ENCODE results near the gene LMTK3. TPM values are rescaled to one million over a fixed set of nuclear protein-coding genes. Genes with fewer than 3 reads are reported as not detected.

LMTK3 gene
- total RNA-seq, 4 donors from 2014 or later, result not detected

GRCh38 chr19:48487544-48487943, 24.1 kb downstream of the LMTK3 start:
- no peak for TF ChIP-seq CTCF (IDR thresholded peaks at IDR 0.05; ENCODE audit: low read depth)

DNA sequence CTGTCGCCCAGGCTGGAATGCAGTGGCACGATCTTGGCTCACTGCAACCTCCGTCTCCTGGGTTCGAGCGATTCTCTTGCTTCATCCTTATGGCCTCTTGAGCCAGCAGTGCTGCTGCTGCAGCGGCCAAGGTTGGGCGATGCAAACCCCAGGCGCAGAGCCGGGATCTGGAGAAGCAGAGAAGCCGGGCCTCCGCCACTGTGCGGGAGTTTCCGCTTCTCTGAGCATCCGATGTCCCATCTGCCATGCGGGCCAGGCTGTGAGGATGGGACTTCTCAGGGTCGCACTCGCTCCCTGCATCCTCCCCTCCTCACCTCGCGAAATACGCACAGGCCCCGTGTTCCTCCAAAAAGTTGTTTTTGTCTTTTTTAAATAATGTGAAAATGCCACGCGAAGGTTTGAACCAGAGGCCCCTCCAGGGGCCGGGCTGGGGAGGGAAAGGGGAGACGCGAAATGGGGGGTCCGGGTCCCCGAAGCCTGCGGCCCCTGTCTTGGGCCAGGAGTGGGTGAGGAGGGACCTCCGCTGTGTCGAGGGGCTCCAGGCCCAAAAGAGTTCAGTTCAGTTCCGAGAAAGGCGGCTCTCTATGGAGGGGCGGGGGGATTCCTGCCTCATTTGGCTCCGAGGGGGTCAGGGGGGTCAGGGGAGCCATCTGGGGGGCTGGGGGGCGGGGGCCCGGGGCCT, 26.6 kb downstream of the LMTK3 start:
- no peak for TF ChIP-seq CTCF (IDR thresholded peaks at IDR 0.05; ENCODE audit: low read depth)

DNA sequence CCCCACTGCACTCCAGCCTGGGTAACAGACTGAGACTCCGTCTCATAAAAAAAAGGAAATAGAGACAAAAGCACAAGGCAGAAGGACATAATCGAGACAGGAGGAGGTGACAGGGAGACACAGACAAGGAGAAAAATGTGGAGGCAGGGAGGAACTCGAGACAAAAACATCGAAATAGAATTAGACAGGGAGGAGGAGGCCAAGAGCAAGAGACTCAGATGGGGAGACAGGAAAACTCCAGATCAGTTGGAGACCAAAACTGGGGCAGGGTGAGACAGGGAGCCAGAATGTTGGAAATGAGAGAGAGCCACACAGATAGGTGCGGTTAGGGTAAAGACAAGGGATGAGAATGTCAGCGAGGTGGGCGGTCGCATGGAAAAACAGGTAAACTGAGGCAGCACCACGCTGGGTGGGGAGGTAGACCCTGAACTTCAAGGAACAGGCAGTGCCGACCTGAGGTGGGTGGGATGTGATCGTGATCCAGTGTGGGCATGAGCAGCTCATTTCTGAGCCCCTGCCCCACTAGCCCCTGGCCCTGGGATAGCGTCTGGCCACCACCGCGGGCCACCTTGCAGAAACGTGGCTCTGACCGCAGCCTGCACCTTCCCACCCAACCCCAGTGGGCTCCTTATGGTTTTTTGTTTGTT, 27.3 kb downstream of the LMTK3 start:
- TF ChIP-seq CTCF (IDR thresholded peaks at IDR 0.05; ENCODE audit: low read depth), result no peak

- no peak for TF ChIP-seq CTCF (IDR thresholded peaks at IDR 0.05; ENCODE audit: low read depth)
Observed at GRCh38 chr19:48483301-48483700, 28.3 kb downstream of the LMTK3 start.

DNA sequence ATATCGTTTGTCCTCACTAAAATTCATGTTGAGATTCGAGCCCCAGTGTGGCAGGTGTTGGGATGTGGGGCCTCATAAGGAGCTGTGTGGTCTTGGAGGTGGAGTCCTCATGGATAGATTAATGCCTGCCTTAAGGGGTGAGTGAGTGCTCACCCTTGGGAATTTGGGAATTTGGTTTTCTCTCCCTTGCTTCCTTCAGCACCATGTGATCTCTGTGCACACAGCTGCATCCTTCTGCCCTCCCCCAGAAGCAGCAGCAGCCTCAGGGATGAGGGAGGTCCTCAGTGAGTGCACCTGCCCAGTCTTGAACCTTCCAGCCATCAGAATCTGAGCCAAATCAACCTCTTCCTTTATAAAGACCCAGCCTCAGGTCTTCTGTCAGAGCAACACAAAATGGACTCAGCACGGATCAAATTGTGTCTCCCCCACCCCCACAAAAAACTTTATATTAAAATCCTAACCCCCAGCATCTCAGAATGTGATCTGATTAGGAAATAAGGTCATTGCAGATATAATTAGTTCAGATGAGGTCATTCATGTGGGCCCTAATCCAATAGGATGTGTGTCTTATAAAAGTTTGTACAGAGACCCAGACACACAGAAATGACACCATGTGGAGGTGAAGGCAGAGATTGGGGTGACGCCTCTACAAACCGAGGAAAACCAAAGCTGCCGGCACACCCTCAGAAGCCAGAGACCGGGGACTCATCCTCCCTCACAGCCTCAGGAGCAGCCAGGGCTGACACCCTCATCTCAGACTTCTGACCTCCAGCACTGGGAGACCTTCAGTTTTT, 29.6 kb downstream of the LMTK3 start:
- TF ChIP-seq CTCF (IDR thresholded peaks at IDR 0.05; ENCODE audit: low read depth), result no peak

DNA sequence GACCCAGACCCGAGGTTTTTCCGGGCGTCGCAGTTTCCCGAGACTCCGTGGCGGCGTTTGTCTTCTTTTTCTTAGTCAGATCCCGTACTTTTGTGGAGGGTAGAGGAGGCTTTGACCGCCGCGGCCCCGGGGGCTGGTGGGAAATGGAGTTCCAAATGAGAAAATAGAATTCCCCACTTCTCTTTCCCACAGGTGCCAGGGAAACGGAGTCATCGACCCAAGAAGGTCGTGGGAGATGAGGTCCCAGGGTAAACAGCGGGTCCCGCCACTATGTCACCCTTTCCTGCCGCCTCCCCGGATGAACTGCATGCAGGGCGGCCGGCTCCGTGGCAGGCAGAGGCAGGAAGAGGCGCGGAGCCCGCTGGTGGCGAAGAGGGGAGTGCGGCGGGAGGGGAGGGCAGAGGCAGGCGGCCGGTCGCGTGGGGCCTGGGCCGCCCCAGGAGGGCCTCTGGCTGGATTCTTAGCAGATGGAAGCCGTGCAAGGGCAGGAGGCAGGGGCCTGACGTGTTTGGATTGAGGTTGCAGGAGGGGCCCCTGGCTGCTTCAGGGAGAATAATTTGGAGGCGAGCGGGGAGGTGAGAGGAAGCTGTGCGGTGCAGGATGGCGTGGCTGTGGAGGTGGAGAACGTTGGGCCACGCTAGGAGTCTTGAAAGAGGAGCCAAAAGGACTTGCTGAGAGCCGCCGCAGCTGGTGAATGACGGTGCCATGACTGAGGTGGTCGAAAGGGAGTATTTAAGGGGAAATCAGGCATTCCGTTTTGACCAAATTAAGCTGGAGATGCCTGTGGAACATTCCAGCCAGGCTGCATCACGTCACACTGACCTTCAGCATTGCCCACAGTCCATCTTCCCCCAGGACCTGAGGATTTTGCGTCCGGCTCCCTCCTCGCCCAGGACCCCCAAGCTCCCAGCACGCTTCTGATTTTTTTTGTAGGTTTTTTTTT, 30.8 kb downstream of the LMTK3 start:
- no peak for TF ChIP-seq CTCF (IDR thresholded peaks at IDR 0.05; ENCODE audit: low read depth)
